Sigmoid colon (tissue), 4 donors: ENCODE results near the gene RARG.

Experiments used
- EP300 ChIP-seq, 4 donors: sonication (generic); formaldehyde crosslinking; IDR thresholded peaks; one replicate each; pipeline ENCODE4 v1.6.1; 2017; ENCODE audit warnings: antibody characterized with exemption in 4 of 4
- POLR2A ChIP-seq, 2 donors: fragments of 450-650 bp; IDR thresholded peaks; one replicate each; pipeline ENCODE4 v1.6.1; 2016; ENCODE audit warnings: antibody characterized with exemption in 2 of 2, mild to moderate bottlenecking in 2 of 2, moderate library complexity in 2 of 2
- POLR2AphosphoS5 ChIP-seq, 4 donors: sonication (generic); formaldehyde crosslinking; IDR thresholded peaks; one replicate each; pipeline ENCODE4 v1.6.1; 2017; ENCODE audit warnings: antibody characterized with exemption in 4 of 4
- TF ChIP-seq, protein P1 (sequence below), 4 experiments: fragments of 450-650 bp in 3 of 4; fragments of 200-600 bp in 1 of 4; IDR thresholded peaks; one replicate each; pipeline ENCODE4 v1.5.1; 2016 to 2019; ENCODE audit warnings: antibody characterized with exemption in 4 of 4, mild to moderate bottlenecking in 3 of 4, moderate library complexity in 2 of 4

DNA sequence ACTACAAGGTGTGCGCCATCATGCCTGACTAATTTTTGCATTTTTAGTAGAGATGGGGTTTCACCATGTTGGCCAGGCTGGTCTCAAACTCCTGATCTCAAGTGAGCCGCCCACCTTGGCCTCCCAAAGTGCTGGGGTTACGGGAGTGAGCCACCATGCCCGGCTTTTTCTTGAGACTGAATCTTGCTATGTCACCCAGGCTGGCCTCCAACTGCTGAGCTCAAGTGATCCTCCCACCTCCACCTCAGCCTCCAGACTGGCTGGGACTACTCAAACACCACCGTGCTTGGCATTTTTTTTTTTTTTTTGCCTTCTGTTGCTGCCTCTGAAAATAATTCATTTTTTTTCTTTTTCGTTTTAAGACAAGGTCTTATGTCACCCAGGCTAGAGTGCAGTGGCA, 27.9 kb upstream of the RARG start:
- TF ChIP-seq, protein P1, sequence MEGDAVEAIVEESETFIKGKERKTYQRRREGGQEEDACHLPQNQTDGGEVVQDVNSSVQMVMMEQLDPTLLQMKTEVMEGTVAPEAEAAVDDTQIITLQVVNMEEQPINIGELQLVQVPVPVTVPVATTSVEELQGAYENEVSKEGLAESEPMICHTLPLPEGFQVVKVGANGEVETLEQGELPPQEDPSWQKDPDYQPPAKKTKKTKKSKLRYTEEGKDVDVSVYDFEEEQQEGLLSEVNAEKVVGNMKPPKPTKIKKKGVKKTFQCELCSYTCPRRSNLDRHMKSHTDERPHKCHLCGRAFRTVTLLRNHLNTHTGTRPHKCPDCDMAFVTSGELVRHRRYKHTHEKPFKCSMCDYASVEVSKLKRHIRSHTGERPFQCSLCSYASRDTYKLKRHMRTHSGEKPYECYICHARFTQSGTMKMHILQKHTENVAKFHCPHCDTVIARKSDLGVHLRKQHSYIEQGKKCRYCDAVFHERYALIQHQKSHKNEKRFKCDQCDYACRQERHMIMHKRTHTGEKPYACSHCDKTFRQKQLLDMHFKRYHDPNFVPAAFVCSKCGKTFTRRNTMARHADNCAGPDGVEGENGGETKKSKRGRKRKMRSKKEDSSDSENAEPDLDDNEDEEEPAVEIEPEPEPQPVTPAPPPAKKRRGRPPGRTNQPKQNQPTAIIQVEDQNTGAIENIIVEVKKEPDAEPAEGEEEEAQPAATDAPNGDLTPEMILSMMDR (IDR thresholded peaks at IDR 0.05), result no peak
- TF ChIP-seq POLR2A (IDR thresholded peaks at IDR 0.05) (no peak), POLR2AphosphoS5 (IDR thresholded peaks at IDR 0.05) (no peak), EP300 (IDR thresholded peaks at IDR 0.05) (no peak)
